SK-N-SH (cell line): ENCODE data around the gene ADCY9. TPM values are rescaled to one million over a fixed set of nuclear protein-coding genes. Genes with fewer than 3 reads are reported as not detected.

Experiments used
- CTCF ChIA-PET: fragments of 300-600, 350-600 bp; formaldehyde crosslinking; extraction: SDS; loops from one replicate; lab custom pipeline; 2021; lab: Yijun Ruan, JAX
- POLR2A ChIA-PET: fragments of 350-600 bp; sonication (Branson Sonifier 250); formaldehyde crosslinking; extraction: SDS; loops from one replicate; lab custom pipeline; 2020; ENCODE audit warnings: antibody characterized with exemption, inconsistent platforms; lab: Yijun Ruan, JAX
- DNase-seq: peaks from one replicate; pipeline ENCODE4 v3.0.0; 2012
- H2AFZ ChIP-seq: fragments of 200-600 bp; sonication (generic); 2 replicates; pipeline ENCODE4 v1.8.1; 2016; ENCODE audit warnings: antibody characterized with exemption, mild to moderate bottlenecking, low read depth
- H3F3A ChIP-seq: fragments of 200-600 bp; sonication (generic); replicated peaks from 2 replicates; pipeline ENCODE3; 2016; ENCODE audit warnings: antibody characterized with exemption, mild to moderate bottlenecking; ENCODE audit not compliant: insufficient read depth
- H3K27ac ChIP-seq, 2 experiments: fragments of 200-500 bp in 1 of 2; fragments of 200-600 bp in 1 of 2; sonication (Bioruptor generic) in 1 of 2; sonication (generic), shearing (Covaris generic) in 1 of 2; 2 replicates each; pipeline versions ENCODE4 v1.5.1 to v1.6.1; 2014 to 2016; ENCODE audit warnings: low read depth in 2 of 2, inconsistent platforms in 1 of 2, low read length in 1 of 2, mild to moderate bottlenecking in 1 of 2, mixed read lengths in 1 of 2
- H3K27me3 ChIP-seq: fragments of 200-600 bp; sonication (generic), shearing (Covaris generic); 2 replicates; pipeline ENCODE4 v1.6.1; 2016; ENCODE audit warnings: mixed run types; ENCODE audit not compliant: insufficient read depth
- H3K36me3 ChIP-seq, 2 experiments: fragments of 200-500 bp in 1 of 2; fragments of 200-600 bp in 1 of 2; sonication (Bioruptor generic) in 1 of 2; sonication (generic) in 1 of 2; replicated peaks in 1 of 2; 2 replicates each; pipeline versions ENCODE3 to v1.5.1; 2014 to 2016; ENCODE audit warnings: low read length in 1 of 2, mild to moderate bottlenecking in 1 of 2; ENCODE audit not compliant: insufficient read depth in 2 of 2, control insufficient read depth in 1 of 2
- H3K4me1 ChIP-seq, 2 experiments: fragments of 200-500 bp in 1 of 2; fragments of 200-600 bp in 1 of 2; sonication (Bioruptor generic) in 1 of 2; sonication (generic), shearing (Covaris generic) in 1 of 2; 2 replicates each; pipeline versions ENCODE4 v1.5.1 to v1.6.1; 2014 to 2016; ENCODE audit warnings: low read depth in 1 of 2, low read length in 1 of 2, mixed run types in 1 of 2; ENCODE audit not compliant: insufficient read depth in 2 of 2, control insufficient read depth in 1 of 2
- H3K4me2 ChIP-seq: fragments of 200-600 bp; sonication (generic), shearing (Covaris generic); 2 replicates; pipeline ENCODE4 v1.6.1; 2017; ENCODE audit warnings: mixed run types
- H3K4me3 ChIP-seq, 2 experiments: fragments of 200-500 bp in 1 of 2; fragments of 200-600 bp in 1 of 2; sonication (Bioruptor generic) in 1 of 2; sonication (generic), shearing (Covaris generic) in 1 of 2; 2 replicates each; pipeline versions ENCODE4 v1.5.1 to v1.8.1; 2014 to 2016; ENCODE audit warnings: low read depth in 2 of 2, inconsistent platforms in 1 of 2, low read length in 1 of 2, mild to moderate bottlenecking in 1 of 2, mixed read lengths in 1 of 2, moderate library complexity in 1 of 2
- H3K79me2 ChIP-seq: fragments of 200-600 bp; sonication (generic); 2 replicates; pipeline ENCODE4 v1.8.1; 2017; ENCODE audit warnings: mild to moderate bottlenecking; ENCODE audit not compliant: insufficient read depth
- H3K9ac ChIP-seq: fragments of 200-600 bp; sonication (generic); 2 replicates; pipeline ENCODE4 v1.6.1; 2017; ENCODE audit warnings: mixed run types
- H3K9me2 ChIP-seq: fragments of 200-600 bp; sonication (generic); 2 replicates; pipeline ENCODE4 v1.6.1; 2017; ENCODE audit warnings: mixed run types
- H3K9me3 ChIP-seq: fragments of 200-600 bp; sonication (generic); 2 replicates; pipeline ENCODE4 v1.6.1; 2017; ENCODE audit warnings: mixed run types, mild to moderate bottlenecking, moderate library complexity
- H4K20me1 ChIP-seq: fragments of 200-600 bp; sonication (generic); 2 replicates; pipeline ENCODE4 v1.6.1; 2017; ENCODE audit warnings: mild to moderate bottlenecking, mixed run types; ENCODE audit not compliant: insufficient read depth
- FOSL2 ChIP-seq: IDR thresholded peaks from 2 replicates; pipeline ENCODE4 v1.4.0; 2012; ENCODE audit warnings: low read depth, mild to moderate bottlenecking, moderate library complexity, borderline replicate concordance
- FOXJ3 ChIP-seq: sonication (generic); formaldehyde crosslinking; IDR thresholded peaks from 2 replicates; pipeline ENCODE4 v1.5.1; 2020; ENCODE audit warnings: mild to moderate bottlenecking, missing genetic modification reagents
- FOXM1 ChIP-seq: IDR thresholded peaks from 2 replicates; pipeline ENCODE4 v1.4.0; 2012; ENCODE audit warnings: low read depth, mild to moderate bottlenecking
- GATA2 ChIP-seq: sonication (generic); formaldehyde crosslinking; IDR thresholded peaks from 2 replicates; pipeline ENCODE4 v1.5.0; 2020; ENCODE audit warnings: mild to moderate bottlenecking, missing genetic modification reagents
- JUND ChIP-seq: IDR thresholded peaks from 2 replicates; pipeline ENCODE4 v1.4.0; 2012
- MEF2A ChIP-seq: IDR thresholded peaks from 2 replicates; pipeline ENCODE4 v1.4.0; 2012; ENCODE audit warnings: low read depth, borderline replicate concordance
- MXI1 ChIP-seq: IDR thresholded peaks from 2 replicates; pipeline ENCODE4 v1.6.1; 2012; ENCODE audit warnings: mild to moderate bottlenecking, low read depth, low read length, improper control_type of control experiment
- POLR2AphosphoS5 ChIP-seq: IDR thresholded peaks from 2 replicates; pipeline ENCODE4 v1.6.1; 2012; ENCODE audit warnings: low read depth, low read length
- RAD21 ChIP-seq: IDR thresholded peaks from 2 replicates; pipeline ENCODE4 v1.6.1; 2012; ENCODE audit warnings: mild to moderate bottlenecking, low read length
- RCOR1 ChIP-seq: fragments of 150-350 bp; IDR thresholded peaks from 2 replicates; pipeline ENCODE4 v1.6.1; 2017; ENCODE audit warnings: antibody characterized with exemption, low read length
- RFX5 ChIP-seq: IDR thresholded peaks from 2 replicates; pipeline ENCODE4 v1.6.1; 2012; ENCODE audit warnings: mild to moderate bottlenecking, improper control_type of control experiment, low read length
- SIN3A ChIP-seq: IDR thresholded peaks from 2 replicates; pipeline ENCODE4 v1.6.1; 2012; ENCODE audit warnings: low read depth, mild to moderate bottlenecking, low read length, moderate library complexity, borderline replicate concordance
- USF2 ChIP-seq: fragments of 150-350 bp; IDR thresholded peaks from 2 replicates; pipeline ENCODE4 v1.6.1; 2017; ENCODE audit warnings: antibody characterized with exemption, low read length, low read depth, borderline replicate concordance
- WGBS: methylation state at CpG from one replicate; pipeline ENCODE4 v1.1.6; 2017; ENCODE audit warnings: low lambda C conversion rate; 5-methylcytosine and 5-hydroxymethylcytosine counted together
- polyA plus RNA-seq, 3 experiments: library from polyadenylated mRNA; depleted of rRNA; stranded (reverse); fragments of >200 nt; gene quantifications; 2 replicates each; pipeline ENCODE4 v1.2.3, GENCODE V29; 2012
- TF ChIP-seq, protein P1 (sequence below): IDR thresholded peaks from 2 replicates; pipeline ENCODE4 v1.4.0; 2012; ENCODE audit warnings: low read depth, borderline replicate concordance
- TF ChIP-seq, protein P2 (sequence below): IDR thresholded peaks from 2 replicates; pipeline ENCODE4; 2012
- TF ChIP-seq, protein P3 (sequence below): fragments of 150-350 bp; IDR thresholded peaks from 2 replicates; pipeline ENCODE4 v1.6.1; 2016; ENCODE audit warnings: mild to moderate bottlenecking, low read depth, low read length
- TF ChIP-seq, protein P4 (sequence below): IDR thresholded peaks from 2 replicates; pipeline ENCODE4 v1.6.1; 2012; ENCODE audit warnings: mild to moderate bottlenecking, low read depth, low read length, moderate library complexity

The ADCY9 gene
- polyA plus RNA-seq, 1 of the 3 experiments (the other 2 are of a cell fraction) = 5.2 TPM

DNA sequence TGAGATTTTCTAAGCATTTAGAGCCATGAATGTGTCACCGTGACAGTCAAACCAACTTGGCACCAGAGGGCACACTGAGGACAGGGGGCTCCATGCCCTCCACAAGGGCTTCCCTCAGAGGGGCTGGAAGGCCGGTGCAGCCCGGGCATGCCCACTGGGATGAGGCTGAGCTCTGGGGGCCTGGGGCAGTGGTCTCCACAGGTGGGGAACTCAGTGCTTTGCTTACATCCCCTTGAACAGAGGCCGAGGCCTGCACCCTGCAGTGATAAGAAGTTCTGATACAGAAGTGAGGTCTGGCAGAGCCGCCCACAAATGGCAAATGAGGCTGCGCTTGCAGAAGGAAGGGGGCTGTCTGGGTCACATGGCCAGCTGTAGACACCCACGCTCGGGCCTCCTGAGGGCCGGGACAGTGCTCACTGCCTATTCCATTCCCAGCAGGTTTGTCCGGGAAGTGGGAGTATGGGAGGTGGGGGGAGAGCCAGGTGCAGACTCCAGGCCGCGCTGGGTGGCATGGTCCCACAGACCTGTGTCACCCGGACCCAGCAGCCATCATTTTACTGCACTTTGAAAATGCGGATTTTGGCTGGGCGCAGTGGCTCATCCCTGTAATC lies 118.9 kb downstream of the ADCY9 start:
- no peak for DNase-seq
- no peak overlapping the region for H2AFZ ChIP-seq
- no peaks in the 10 kb centered on the region for H4K20me1 ChIP-seq
- H3K36me3 ChIP-seq = no peaks in the 10 kb centered on the region
- H3K9ac ChIP-seq = no peak overlapping the region
- no peaks in the 10 kb centered on the region for H3K9me3 ChIP-seq
- no peaks in the 10 kb centered on the region for H3K79me2 ChIP-seq
- H3K9me2 ChIP-seq = no peaks in the 10 kb centered on the region
- ChIA-PET CTCF (interaction anchor here (0.7 kb wide), 1 partner anchor 15 kb away, joined by 3 read pairs; no protein-coding TSS in a partner anchor), POLR2A (no interaction called here)
- no peak overlapping the region for H3K4me2 ChIP-seq
- TF ChIP-seq MXI1 (no peak), FOXJ3 (no peak), RCOR1 (no peak), FOSL2 (no peak), GATA2 (CRISPR knock-in tag) (no peak), RAD21 (no peak), FOXM1 (no peak), SIN3A (no peak), MEF2A (no peak), USF2 (no peak), JUND (no peak), POLR2AphosphoS5 (no peak), RFX5 (no peak)
- TF ChIP-seq, protein P1, sequence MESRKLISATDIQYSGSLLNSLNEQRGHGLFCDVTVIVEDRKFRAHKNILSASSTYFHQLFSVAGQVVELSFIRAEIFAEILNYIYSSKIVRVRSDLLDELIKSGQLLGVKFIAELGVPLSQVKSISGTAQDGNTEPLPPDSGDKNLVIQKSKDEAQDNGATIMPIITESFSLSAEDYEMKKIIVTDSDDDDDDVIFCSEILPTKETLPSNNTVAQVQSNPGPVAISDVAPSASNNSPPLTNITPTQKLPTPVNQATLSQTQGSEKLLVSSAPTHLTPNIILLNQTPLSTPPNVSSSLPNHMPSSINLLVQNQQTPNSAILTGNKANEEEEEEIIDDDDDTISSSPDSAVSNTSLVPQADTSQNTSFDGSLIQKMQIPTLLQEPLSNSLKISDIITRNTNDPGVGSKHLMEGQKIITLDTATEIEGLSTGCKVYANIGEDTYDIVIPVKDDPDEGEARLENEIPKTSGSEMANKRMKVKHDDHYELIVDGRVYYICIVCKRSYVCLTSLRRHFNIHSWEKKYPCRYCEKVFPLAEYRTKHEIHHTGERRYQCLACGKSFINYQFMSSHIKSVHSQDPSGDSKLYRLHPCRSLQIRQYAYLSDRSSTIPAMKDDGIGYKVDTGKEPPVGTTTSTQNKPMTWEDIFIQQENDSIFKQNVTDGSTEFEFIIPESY = no peak
- TF ChIP-seq, protein P2, sequence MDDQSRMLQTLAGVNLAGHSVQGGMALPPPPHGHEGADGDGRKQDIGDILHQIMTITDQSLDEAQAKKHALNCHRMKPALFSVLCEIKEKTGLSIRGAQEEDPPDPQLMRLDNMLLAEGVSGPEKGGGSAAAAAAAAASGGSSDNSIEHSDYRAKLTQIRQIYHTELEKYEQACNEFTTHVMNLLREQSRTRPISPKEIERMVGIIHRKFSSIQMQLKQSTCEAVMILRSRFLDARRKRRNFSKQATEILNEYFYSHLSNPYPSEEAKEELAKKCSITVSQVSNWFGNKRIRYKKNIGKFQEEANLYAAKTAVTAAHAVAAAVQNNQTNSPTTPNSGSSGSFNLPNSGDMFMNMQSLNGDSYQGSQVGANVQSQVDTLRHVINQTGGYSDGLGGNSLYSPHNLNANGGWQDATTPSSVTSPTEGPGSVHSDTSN = no peak
- TF ChIP-seq, protein P3, sequence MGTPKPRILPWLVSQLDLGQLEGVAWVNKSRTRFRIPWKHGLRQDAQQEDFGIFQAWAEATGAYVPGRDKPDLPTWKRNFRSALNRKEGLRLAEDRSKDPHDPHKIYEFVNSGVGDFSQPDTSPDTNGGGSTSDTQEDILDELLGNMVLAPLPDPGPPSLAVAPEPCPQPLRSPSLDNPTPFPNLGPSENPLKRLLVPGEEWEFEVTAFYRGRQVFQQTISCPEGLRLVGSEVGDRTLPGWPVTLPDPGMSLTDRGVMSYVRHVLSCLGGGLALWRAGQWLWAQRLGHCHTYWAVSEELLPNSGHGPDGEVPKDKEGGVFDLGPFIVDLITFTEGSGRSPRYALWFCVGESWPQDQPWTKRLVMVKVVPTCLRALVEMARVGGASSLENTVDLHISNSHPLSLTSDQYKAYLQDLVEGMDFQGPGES = no peak
- TF ChIP-seq, protein P4, sequence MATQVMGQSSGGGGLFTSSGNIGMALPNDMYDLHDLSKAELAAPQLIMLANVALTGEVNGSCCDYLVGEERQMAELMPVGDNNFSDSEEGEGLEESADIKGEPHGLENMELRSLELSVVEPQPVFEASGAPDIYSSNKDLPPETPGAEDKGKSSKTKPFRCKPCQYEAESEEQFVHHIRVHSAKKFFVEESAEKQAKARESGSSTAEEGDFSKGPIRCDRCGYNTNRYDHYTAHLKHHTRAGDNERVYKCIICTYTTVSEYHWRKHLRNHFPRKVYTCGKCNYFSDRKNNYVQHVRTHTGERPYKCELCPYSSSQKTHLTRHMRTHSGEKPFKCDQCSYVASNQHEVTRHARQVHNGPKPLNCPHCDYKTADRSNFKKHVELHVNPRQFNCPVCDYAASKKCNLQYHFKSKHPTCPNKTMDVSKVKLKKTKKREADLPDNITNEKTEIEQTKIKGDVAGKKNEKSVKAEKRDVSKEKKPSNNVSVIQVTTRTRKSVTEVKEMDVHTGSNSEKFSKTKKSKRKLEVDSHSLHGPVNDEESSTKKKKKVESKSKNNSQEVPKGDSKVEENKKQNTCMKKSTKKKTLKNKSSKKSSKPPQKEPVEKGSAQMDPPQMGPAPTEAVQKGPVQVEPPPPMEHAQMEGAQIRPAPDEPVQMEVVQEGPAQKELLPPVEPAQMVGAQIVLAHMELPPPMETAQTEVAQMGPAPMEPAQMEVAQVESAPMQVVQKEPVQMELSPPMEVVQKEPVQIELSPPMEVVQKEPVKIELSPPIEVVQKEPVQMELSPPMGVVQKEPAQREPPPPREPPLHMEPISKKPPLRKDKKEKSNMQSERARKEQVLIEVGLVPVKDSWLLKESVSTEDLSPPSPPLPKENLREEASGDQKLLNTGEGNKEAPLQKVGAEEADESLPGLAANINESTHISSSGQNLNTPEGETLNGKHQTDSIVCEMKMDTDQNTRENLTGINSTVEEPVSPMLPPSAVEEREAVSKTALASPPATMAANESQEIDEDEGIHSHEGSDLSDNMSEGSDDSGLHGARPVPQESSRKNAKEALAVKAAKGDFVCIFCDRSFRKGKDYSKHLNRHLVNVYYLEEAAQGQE = no peak
- H3K27ac ChIP-seq = no peak overlapping the region
- H3F3A ChIP-seq = no peaks in the 10 kb centered on the region
- H3K4me1 ChIP-seq = no peaks in the 10 kb centered on the region; a peak in 2 of 4 replicates
- H3K27me3 ChIP-seq = no peaks in the 10 kb centered on the region
- WGBS = 95% methylated on average over 11 of the region's 15 CpGs
- H3K4me3 ChIP-seq = no peak overlapping the region
